AG09309 (cell line): ENCODE results near the gene GPR160.
"Not testable (repeated sequence)": the region's sequence is repeated elsewhere in the genome, so short reads cannot be mapped to it uniquely, and the experiment has no call there.

Source experiments
- DNase-seq: peaks from one replicate; pipeline ENCODE4 v3.0.0-alpha.2; 2010; ENCODE audit warnings: low read depth
- H3K4me3 ChIP-seq: 2 replicates; pipeline ENCODE4 v1.5.1; 2011; ENCODE audit warnings: mild to moderate bottlenecking, low read depth, low read length, moderate library complexity; ENCODE audit not compliant: control insufficient read depth
- TF ChIP-seq, protein P1 (sequence below): IDR thresholded peaks from 2 replicates; pipeline ENCODE4 v1.5.1; 2011; ENCODE audit warnings: mild to moderate bottlenecking, low read depth, low read length, inconsistent platforms; ENCODE audit not compliant: insufficient read depth, control insufficient read depth; ENCODE audit errors: missing control alignments

GPR160 gene

DNA sequence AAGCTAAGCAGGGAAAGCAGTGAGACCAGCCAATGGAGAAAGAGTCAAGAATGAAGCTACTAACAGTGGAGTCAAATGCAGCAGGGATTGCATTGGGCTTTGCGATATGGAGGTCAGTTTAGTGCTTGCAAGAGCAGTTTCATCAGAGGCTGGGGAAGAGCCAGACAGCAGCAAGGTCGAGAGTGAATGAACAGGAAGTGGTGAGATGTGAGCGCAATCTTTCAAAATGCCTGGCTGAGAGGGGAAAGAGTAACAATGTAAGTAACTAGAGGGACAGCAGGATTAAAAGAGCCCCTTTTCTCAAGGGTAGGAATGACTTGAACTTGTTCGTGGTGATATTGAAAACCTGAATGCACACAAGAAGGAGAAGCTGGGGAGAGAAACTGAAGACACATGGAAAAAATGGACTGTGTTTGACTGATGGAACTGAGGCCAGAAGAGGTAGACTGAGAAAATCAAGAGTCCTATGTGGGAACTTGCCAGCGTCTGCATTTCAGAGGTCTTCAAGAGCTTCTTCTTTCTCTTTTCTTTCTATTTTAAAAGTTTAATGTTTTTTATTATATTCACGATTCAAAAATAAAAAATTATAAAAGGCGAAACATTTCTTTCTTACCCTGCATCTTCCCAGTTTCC is 30.6 kb upstream of the GPR160 start:
- H3K4me3 ChIP-seq = no peak overlapping the region
- TF ChIP-seq, protein P1, sequence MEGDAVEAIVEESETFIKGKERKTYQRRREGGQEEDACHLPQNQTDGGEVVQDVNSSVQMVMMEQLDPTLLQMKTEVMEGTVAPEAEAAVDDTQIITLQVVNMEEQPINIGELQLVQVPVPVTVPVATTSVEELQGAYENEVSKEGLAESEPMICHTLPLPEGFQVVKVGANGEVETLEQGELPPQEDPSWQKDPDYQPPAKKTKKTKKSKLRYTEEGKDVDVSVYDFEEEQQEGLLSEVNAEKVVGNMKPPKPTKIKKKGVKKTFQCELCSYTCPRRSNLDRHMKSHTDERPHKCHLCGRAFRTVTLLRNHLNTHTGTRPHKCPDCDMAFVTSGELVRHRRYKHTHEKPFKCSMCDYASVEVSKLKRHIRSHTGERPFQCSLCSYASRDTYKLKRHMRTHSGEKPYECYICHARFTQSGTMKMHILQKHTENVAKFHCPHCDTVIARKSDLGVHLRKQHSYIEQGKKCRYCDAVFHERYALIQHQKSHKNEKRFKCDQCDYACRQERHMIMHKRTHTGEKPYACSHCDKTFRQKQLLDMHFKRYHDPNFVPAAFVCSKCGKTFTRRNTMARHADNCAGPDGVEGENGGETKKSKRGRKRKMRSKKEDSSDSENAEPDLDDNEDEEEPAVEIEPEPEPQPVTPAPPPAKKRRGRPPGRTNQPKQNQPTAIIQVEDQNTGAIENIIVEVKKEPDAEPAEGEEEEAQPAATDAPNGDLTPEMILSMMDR = no peak
- peak; percentile 52 for DNase-seq

DNA sequence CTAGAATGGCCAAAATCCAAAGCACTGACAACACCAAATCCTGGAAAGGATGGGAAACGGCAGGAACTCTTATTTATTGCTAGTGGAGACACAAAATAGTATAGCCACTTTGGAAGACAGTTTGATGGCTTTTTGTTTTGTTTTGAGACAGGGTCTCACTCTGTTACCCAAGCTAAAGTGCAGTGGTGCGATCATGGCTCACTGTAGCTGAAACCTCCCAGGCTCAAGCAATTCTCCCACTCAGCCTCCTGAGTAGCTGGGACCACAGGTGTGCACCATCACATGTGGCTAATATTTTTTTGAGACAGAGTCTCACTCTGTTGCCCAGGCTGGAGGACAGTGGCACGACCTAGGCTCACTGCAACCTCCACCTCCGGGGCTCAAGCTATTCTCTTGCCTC is 27.3 kb upstream of the GPR160 start:
- no peak overlapping the region for H3K4me3 ChIP-seq
- DNase-seq = no peak
- TF ChIP-seq, protein P1 = no peak

DNA sequence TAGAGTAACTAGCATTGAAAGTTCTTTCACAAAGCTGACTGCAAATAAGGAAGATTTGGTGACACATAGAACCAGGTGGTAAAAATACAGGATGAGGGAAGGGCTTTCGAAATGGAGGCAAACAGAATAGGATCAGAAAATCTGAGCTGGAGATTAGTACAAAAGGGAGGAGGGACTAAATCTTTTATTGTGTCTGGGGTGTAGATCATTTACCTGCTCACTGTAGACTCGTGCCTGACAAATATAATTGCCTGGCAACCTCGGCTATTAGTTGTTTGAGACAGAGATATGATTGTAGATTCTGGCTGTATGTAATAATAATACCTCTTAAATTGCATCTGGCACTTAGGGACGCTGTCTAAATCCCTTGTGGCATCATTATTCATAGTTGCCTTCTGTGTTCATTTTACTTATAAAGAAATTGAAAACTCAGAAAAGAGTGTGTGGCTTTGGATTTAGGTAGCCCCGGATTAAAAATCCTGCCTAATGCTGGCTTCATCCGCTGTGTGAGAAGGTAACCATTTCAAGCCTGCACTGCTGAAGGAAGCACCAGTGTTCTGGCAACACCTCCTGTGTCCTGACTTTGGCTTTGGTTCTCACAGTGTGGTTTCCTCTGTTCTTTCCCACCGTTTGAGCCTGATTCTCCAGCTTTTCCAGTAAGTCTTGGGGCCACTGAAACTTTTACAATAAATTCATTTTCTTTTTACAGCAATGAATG is 25.0 kb upstream of the GPR160 start:
- DNase-seq = no peak
- TF ChIP-seq, protein P1 = no peak
- H3K4me3 ChIP-seq = no peak overlapping the region

DNA sequence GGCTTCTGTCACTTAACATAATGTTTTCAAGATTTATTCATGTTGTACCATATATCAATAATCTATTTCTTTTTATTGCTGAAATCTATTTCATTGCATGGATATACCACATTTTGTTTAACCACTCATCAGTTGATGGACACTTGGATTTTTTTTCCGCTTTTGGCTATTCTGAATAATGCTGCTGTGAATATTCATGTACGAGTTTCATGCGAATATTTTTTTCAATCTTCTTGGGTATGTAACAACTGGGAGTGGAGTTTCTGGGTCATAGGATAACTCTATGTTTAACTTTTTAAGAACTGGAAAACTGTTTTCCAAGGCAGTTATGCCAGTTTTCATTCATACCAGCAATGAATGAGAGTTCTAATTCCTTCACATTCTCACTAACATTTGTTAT is 21.7 kb upstream of the GPR160 start:
- DNase-seq = no peak
- TF ChIP-seq, protein P1 = no peak
- H3K4me3 ChIP-seq = no peak overlapping the region

GRCh38 chr3:170019306-170019705 is 18.5 kb upstream of the GPR160 start:
- DNase-seq, H3K4me3 ChIP-seq: not testable (repeated sequence)

GRCh38 chr3:170021083-170021482 is 16.7 kb upstream of the GPR160 start:
- no peak for DNase-seq
- TF ChIP-seq, protein P1 = no peak
- no peak overlapping the region for H3K4me3 ChIP-seq

DNA sequence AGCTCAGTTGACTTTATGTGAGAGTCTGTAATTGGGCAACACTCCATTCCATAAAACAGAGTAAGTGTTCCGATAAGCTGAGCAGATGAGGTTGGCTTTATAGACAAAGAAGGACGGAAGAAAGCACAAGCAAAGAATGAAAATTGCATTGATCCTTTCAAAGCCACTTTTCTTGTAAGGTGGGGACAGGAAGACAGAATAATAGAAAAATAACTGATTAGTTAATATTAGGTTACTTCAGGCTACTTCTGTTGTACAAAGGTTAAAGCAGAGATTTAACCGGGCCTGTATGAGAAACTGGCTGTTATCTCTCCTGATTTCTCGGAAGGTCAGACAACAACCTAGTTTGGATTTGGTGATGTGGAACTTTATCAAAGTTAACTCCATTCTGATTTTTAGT is 15.5 kb upstream of the GPR160 start:
- no peak overlapping the region for H3K4me3 ChIP-seq
- TF ChIP-seq, protein P1 = no peak
- DNase-seq = no peak
